ENCODE measurements around the gene BAZ1B.
"Not testable (repeated sequence)": the region's sequence is repeated elsewhere in the genome, so short reads cannot be mapped to it uniquely, and the experiment has no call there.

DNA sequence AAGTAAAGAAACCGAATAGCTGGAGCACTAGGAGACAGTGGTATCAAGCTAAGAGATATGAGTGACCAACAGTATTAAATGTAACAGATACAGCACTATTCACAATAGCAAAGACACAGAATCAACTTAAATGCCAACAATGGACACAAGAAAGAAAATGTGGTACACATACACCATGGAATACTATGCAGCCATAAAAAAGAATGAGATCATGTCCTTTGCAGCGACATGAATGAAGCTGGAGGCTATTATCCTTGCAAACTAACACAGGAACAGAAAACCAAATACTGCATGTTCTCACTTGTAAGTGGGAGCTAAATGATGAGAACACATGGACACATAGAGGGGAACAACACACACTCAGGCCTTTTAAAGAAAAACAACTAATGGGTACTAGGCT, 26.6 kb downstream of the BAZ1B start:
- not testable (repeated sequence) for TF ChIP-seq CTCF (IDR thresholded peaks at IDR 0.05; ENCODE audit: low read depth, low read length); POLR2A (IDR thresholded peaks at IDR 0.05; ENCODE audit: extremely low read depth, insufficient read length); MYC (IDR thresholded peaks at IDR 0.05; ENCODE audit: low read depth, low read length)
- TF ChIP-seq, protein P1, sequence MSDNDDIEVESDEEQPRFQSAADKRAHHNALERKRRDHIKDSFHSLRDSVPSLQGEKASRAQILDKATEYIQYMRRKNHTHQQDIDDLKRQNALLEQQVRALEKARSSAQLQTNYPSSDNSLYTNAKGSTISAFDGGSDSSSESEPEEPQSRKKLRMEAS (IDR thresholded peaks at IDR 0.05; ENCODE audit: low read depth, low read length) = not testable (repeated sequence)
